NCI-H2196 (cell line): ENCODE measurements around the gene MMP10.
A peak's percentile ranks its signal among the peaks of the same experiment; 100 is the strongest.
"Not testable (repeated sequence)": the region's sequence is repeated elsewhere in the genome, so short reads cannot be mapped to it uniquely, and the experiment has no call there.

Experiments used
- DNase-seq: peaks from one replicate; lab custom pipeline; 2025; ENCODE audit not compliant: unreplicated experiment; lab: John Stamatoyannopoulos, UW

The MMP10 gene

GRCh38 chr11:102783720-102784119 lies 3.3 kb upstream of the MMP10 start:
- DNase-seq: no peak

DNA sequence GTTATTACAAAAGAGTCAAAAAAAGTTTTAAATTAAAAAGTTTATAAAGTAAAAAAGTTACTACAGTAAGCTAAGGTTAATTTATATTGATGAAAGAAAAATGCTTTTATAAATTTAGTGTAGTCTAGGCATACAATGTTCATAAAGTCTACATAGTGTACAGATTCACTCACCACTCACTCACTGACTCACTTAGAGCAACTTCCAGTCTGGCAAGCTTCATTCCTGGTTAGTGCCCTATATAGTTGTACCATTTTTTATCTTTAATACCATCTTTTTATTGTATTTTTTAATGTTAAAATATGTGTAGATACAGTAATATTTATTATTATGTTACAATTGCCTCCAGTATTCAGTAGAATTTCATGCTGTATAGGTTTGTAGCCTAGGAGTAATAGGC lies 2.6 kb upstream of the MMP10 start:
- DNase-seq: no peak

- DNase-seq: no peak
These were observed 1.2 kb upstream of the MMP10 start for GRCh38 chr11:102781676-102782075.

GRCh38 chr11:102776454-102776853 lies 4.0 kb downstream of the MMP10 start:
- DNase-seq: no peak

GRCh38 chr11:102773386-102773785 lies 7.0 kb downstream of the MMP10 start:
- DNase-seq: no peak

- no peak for DNase-seq
These were observed 9.1 kb downstream of the MMP10 start for GRCh38 chr11:102771351-102771750.

GRCh38 chr11:102770191-102770590 lies 10.2 kb downstream of the MMP10 start:
- DNase-seq: no peak

GRCh38 chr11:102767800-102768199 lies 12.6 kb downstream of the MMP10 start:
- DNase-seq: no peak

DNA sequence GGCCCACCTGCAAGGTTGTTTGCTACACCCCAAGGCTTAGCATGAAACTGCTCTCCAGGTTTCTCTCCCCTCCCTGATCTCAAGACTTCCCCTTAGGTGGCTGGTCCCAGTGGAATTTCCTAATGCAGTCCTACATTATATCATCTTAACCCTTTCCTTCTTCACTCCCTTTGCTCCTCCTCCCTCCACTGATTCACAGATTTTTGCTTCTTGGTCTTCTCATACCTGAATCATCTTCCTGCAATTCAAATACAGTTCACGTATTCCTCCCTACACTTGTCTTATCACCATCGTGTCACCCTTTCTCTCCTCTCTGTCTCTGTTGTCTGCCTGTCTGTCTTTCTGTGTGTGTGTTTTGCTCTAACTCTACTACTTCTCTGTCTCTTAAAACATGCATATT lies 17.0 kb downstream of the MMP10 start:
- no peak for DNase-seq

DNA sequence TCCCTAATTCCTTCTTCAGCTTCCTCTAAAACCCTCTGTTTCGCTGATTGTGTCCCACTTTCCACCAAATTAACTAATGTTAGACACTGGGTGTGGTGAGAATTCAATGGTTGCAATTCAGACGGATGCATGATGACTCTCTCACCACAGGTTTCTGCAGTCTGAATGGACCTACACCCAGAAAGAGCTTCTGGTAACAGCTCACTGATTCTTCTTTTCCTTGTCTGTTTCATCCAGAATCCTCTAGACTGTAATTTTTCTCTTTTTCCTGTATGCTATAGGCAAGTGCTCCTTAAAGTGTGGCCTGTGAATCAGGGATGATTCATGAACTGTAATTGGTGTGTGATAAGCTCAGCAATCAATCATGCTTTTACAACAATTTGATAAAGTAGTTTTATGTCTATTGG lies 18.1 kb downstream of the MMP10 start:
- no peak for DNase-seq

DNA sequence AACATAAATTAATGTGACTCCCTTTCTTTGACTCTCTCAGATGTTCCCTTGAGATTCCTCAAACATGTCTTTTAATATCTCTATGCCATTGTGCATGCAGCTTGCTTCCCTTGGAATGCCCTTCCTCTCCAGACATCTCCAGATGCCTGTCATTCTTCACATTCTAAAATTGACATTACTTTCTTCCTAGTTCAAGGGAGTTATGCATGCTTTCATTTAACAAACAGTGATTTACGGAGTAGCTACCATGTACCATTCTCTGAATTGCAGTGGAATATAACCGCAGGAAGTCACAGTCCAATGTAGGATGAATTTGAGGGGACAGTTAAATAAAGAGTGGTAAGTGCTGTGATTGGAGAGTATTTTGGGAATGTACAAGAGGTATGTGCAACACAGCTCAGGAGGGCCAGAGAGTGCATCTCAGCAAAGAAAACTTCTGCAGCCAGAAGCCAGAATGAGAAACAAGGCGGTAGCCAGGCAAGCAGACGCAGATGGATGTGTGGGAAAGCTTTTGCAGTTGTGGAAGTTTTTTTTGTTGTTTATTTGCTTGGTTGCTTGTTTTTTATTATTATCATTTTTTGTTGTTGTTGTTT lies 18.7 kb downstream of the MMP10 start:
- DNase-seq: no peak

DNA sequence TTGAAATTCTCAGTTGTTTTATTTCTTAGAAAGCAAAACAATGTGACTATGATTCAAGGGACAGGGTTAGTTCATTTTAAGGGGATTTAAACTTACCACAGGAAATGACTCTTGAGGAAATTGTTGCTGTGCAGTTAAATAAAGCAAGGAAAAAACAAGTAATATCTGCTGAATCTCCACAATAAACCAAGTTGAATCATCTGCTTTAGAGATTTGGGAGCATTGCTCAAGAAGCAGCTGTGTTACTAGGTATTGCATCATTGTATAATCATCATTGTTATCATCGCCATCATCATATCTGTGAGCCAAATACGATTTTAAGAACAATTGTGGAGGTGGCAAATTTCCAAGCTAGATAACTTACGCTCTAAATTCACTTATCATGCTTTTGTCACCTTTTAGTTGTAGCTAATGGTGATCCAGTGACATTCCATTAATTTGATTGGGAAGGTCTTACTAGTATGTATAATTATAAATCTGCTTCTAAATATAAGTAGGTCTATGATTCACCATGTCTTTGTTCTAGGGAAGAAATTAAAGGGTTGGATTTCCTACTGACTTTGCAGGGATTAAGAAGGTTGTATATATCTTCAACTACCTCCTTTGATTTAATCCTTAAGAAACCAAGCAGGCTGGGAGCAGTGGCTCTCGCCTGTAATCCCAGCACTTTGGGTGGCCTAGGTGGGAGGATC lies 19.9 kb downstream of the MMP10 start:
- DNase-seq: no peak

- DNase-seq: no peak
These were observed 22.4 kb downstream of the MMP10 start for GRCh38 chr11:102757823-102758549.

- no peak for DNase-seq
These were observed 27.2 kb downstream of the MMP10 start for GRCh38 chr11:102753267-102753666.

DNA sequence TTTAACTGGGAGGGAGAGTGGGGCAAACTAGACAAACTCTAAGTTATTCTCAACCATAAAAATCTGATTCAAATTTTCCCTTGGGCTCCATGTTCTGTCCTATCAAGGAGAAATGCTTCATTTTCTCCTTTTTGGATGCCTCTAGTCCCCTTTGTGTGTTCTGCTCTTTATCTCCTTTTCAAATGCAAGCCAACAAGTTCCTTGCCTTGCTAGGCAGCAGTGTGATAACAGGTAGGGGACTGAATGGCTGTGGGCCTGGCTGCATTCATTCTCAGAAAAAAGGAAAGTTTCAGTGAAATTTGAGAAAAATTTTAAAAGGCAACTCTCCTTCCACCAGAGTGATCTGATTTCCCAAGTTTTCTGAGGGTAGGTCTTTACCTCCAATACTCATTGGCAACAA lies 28.8 kb downstream of the MMP10 start:
- no peak for DNase-seq

DNA sequence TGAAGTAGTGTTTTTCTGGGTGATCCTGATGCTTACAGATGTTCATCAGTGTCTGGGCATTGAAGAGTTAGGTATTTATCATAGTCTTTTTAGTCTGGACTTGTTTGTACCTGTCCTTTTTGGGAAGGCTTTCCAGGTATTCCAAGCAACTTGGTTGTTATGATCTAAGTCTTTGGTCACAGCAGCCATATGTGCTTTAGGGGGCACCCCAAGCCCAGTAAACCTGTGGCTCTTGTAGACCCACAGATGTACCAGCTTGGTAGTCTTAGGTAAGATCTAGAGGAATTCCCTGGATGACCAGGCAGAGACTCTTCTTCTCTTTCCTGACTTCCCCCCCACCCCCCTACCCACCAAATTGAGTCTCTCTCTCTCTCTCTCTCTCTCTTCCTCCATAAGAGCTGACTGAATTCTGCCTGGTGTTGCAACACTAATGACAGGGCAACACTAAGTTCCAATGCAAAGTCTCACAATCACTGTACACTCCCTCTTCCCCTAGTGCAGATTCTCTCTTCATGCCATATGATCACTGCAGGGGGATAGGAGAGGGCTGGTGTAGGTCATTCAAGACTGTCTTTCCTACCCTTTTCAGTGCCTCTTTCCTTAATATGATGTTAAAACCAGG lies 31.2 kb downstream of the MMP10 start:
- DNase-seq: no peak

DNA sequence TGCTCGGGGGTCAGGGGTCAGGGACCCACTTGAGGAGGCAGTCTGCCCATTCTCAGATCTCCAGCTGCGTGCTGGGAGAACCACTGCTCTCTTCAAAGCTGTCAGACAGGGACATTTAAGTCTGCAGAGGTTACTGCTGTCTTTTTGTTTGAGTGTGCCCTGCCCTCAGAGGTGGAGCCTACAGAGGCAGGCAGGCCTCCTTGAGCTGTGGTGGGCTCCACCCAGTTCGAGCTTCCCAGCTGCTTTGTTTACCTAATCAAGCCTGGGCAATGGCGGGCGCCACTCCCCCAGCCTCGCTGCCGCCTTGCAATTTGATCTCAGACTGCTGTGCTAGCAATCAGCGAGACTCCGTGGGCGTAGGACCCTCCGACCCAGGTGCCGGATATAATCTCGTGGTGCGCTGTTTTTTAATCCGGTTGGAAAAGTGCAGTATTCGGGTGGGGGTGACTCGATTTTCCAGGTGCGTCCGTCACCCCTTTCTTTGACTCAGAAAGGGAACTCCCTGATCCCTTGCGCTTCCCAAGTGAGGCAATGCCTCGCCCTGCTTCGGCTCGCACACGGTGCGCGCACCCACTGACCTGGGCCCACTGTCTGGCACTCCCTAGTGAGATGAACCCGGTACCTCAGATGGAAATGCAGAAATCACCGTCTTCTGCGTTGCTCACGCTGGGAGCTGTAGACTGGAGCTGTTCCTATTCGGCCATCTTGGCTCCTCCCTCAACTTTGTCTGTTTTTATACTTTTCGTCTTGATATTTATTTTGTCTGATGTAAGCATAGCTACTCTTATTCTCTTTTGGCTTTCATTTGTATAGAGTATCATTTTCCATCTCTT lies 33.5 kb downstream of the MMP10 start:
- not testable (repeated sequence) for DNase-seq

DNA sequence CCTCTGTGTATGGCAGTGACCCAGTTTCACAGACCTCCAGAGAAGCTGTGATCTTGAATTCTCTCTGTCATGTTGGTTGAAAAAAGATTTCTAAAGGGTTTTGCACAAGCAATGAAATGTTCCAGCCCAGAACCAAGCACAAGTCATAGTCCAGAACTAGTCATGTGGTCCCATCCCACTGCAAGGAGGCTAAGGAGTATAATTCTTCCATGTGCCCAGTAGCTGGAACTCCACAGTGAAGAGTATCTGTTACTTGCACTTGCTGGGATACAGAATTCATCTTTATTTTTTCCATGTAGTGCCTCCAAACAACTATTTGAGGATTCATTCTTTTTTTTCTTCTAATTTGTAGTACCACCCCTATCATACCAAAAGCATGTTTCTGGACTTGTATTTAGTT lies 45.8 kb downstream of the MMP10 start:
- DNase-seq: no peak

DNA sequence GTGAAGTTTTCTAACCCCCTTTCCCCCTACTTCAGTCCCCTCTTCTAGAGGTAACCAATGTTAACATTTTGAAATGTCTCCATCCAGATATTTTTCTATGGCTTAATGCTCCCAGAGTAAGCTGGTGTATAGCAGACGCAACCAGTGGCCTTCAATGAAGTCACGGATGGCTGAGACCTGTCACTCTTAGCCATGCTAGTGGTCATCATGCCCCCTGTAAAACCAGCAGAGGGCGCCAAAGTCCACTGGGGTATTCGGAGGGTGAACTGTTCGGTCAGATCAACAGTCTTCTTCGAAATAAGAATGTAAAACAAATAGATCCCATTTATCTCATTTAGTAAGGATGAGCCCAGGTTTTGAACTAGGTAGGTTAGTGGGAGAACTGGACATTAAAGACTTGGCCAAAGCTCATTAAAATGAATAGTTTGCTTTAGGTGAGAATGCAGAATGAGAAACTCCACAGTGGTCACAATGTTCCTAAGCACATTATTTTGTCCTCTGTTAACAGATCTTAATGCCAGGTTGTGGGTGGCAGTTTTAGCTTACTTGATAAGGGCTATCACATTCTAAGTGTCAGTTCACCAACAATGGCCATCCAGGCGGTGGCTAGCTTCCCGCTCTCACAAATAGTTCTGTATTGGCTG lies 47.1 kb downstream of the MMP10 start:
- peak; percentile 35 for DNase-seq

DNA sequence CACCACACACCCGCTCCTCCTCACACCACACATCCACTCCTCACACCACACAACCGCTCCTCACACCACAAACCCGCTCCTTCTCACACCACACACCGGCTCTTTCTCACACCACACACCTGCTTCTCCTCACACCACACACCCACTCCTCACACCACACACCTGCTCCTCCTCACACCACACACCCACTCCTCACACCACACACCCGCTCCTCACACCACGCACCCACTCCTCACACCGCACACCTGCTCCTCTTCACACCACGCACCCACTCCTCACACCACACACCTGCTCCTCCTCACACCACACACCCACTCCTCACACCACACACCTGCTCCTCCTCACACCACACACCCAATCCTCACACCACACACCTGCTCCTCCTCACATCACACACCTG lies 49.5 kb downstream of the MMP10 start:
- not testable (repeated sequence) for DNase-seq
